ENCODE measurements around the gene LSS.
A peak's percentile ranks its signal among the peaks of the same experiment; 100 is the strongest.

Gene LSS

GRCh38 chr21:46216132-46216747 lies 12.3 kb downstream of the LSS start:
- H3K27me3 Mint-ChIP-seq = no peaks in the 10 kb centered on the region

GRCh38 chr21:46215436-46216131 lies 13.0 kb downstream of the LSS start:
- peaks cover 49% of the 10 kb centered on the region for H3K36me3 Mint-ChIP-seq
- H3K27me3 Mint-ChIP-seq = no peaks in the 10 kb centered on the region
- H3K27ac Mint-ChIP-seq = no peak overlapping the region
- H3K4me3 Mint-ChIP-seq = no peak overlapping the region
- peak; percentile 22 for ATAC-seq
- H3K4me1 Mint-ChIP-seq = peaks cover 7% of the 10 kb centered on the region
- H3K9me3 Mint-ChIP-seq = no peaks in the 10 kb centered on the region

More at GRCh38 chr21:46216132-46216747, 12.3 kb downstream of the LSS start:
- Mint-ChIP-seq H3K36me3 (peaks cover 52% of the 10 kb centered on the region), H3K4me1 (peaks cover 8% of the 10 kb centered on the region), H3K4me3 (no peak overlapping the region), H3K9me3 (no peaks in the 10 kb centered on the region), H3K27ac (no peak overlapping the region)
- no peak for ATAC-seq

- Mint-ChIP-seq H3K36me3 (peaks cover 42% of the 10 kb centered on the region), H3K4me1 (no peaks in the 10 kb centered on the region), H3K27ac (no peak overlapping the region), H3K9me3 (no peaks in the 10 kb centered on the region), H3K27me3 (no peaks in the 10 kb centered on the region), H3K4me3 (no peak overlapping the region)
- no peak for ATAC-seq
Measured at GRCh38 chr21:46214478-46215340, 13.9 kb downstream of the LSS start.

- H3K36me3 Mint-ChIP-seq = peaks cover 37% of the 10 kb centered on the region
- H3K4me3 Mint-ChIP-seq = no peak overlapping the region
- H3K27ac Mint-ChIP-seq = no peak overlapping the region
- no peak for ATAC-seq
- H3K9me3 Mint-ChIP-seq = no peaks in the 10 kb centered on the region
- H3K4me1 Mint-ChIP-seq = no peaks in the 10 kb centered on the region
- H3K27me3 Mint-ChIP-seq = no peaks in the 10 kb centered on the region
Measured at GRCh38 chr21:46213620-46214286, 14.8 kb downstream of the LSS start.

GRCh38 chr21:46212721-46213484 lies 15.7 kb downstream of the LSS start:
- Mint-ChIP-seq H3K27me3 (no peaks in the 10 kb centered on the region), H3K27ac (no peak overlapping the region), H3K4me3 (no peak overlapping the region), H3K36me3 (peaks cover 44% of the 10 kb centered on the region), H3K9me3 (no peaks in the 10 kb centered on the region), H3K4me1 (no peaks in the 10 kb centered on the region)
- no peak for ATAC-seq

GRCh38 chr21:46211786-46212720 lies 16.5 kb downstream of the LSS start:
- Mint-ChIP-seq H3K27ac (no peak overlapping the region), H3K36me3 (peaks cover 50% of the 10 kb centered on the region), H3K4me1 (no peaks in the 10 kb centered on the region), H3K4me3 (no peak overlapping the region), H3K27me3 (no peaks in the 10 kb centered on the region), H3K9me3 (no peaks in the 10 kb centered on the region)
- no peak for ATAC-seq

GRCh38 chr21:46211376-46211775 lies 17.2 kb downstream of the LSS start:
- H3K4me1 Mint-ChIP-seq = no peaks in the 10 kb centered on the region
- no peak overlapping the region for H3K4me3 Mint-ChIP-seq
- H3K27me3 Mint-ChIP-seq = no peaks in the 10 kb centered on the region
- H3K9me3 Mint-ChIP-seq = no peaks in the 10 kb centered on the region
- H3K27ac Mint-ChIP-seq = no peak overlapping the region
- peaks cover 53% of the 10 kb centered on the region for H3K36me3 Mint-ChIP-seq
- no peak for ATAC-seq

GRCh38 chr21:46210378-46211136 lies 18.0 kb downstream of the LSS start:
- Mint-ChIP-seq H3K27me3 (no peaks in the 10 kb centered on the region), H3K36me3 (peaks cover 55% of the 10 kb centered on the region), H3K4me3 (no peak overlapping the region), H3K9me3 (no peaks in the 10 kb centered on the region), H3K4me1 (no peaks in the 10 kb centered on the region), H3K27ac (no peak overlapping the region)
- ATAC-seq = no peak

- Mint-ChIP-seq H3K27ac (no peak overlapping the region), H3K36me3 (peaks cover 61% of the 10 kb centered on the region)
Measured at GRCh38 chr21:46208761-46209721, 19.5 kb downstream of the LSS start.

GRCh38 chr21:46207920-46208591 lies 20.5 kb downstream of the LSS start:
- no peak overlapping the region for H3K4me3 Mint-ChIP-seq
- no peaks in the 10 kb centered on the region for H3K27me3 Mint-ChIP-seq
- H3K9me3 Mint-ChIP-seq = no peaks in the 10 kb centered on the region
- H3K4me1 Mint-ChIP-seq = no peaks in the 10 kb centered on the region
- peak; percentile 46 for ATAC-seq
- H3K36me3 Mint-ChIP-seq = peaks cover 61% of the 10 kb centered on the region
- H3K27ac Mint-ChIP-seq = no peak overlapping the region

More at GRCh38 chr21:46208761-46209721, 19.5 kb downstream of the LSS start:
- H3K4me3 Mint-ChIP-seq = no peak overlapping the region
- H3K4me1 Mint-ChIP-seq = no peaks in the 10 kb centered on the region
- no peaks in the 10 kb centered on the region for H3K27me3 Mint-ChIP-seq
- no peak for ATAC-seq
- H3K9me3 Mint-ChIP-seq = no peaks in the 10 kb centered on the region

GRCh38 chr21:46207006-46207919 lies 21.3 kb downstream of the LSS start:
- H3K4me3 Mint-ChIP-seq = no peak overlapping the region
- peaks cover 65% of the 10 kb centered on the region for H3K36me3 Mint-ChIP-seq
- ATAC-seq = peak; percentile 3
- H3K27ac Mint-ChIP-seq = no peak overlapping the region
- H3K9me3 Mint-ChIP-seq = no peaks in the 10 kb centered on the region
- H3K27me3 Mint-ChIP-seq = no peaks in the 10 kb centered on the region
- H3K4me1 Mint-ChIP-seq = no peaks in the 10 kb centered on the region

Measured in stimulated activated memory B cell treated with anti-CD40 and anti-IgM and Interleukin-4, amounts not matched to agents 10 μg/mL and 1 μg/mL and 100 μg/mL, for 72 hours (primary cell).